NCI-H226 (cell line): ENCODE results near the gene YPEL1.
"Not testable (repeated sequence)": the region's sequence is repeated elsewhere in the genome, so short reads cannot be mapped to it uniquely, and the experiment has no call there.

Source experiments
- DNase-seq: peaks from one replicate; pipeline ENCODE4 v3.0.0-alpha.2; 2015

Gene YPEL1

DNA sequence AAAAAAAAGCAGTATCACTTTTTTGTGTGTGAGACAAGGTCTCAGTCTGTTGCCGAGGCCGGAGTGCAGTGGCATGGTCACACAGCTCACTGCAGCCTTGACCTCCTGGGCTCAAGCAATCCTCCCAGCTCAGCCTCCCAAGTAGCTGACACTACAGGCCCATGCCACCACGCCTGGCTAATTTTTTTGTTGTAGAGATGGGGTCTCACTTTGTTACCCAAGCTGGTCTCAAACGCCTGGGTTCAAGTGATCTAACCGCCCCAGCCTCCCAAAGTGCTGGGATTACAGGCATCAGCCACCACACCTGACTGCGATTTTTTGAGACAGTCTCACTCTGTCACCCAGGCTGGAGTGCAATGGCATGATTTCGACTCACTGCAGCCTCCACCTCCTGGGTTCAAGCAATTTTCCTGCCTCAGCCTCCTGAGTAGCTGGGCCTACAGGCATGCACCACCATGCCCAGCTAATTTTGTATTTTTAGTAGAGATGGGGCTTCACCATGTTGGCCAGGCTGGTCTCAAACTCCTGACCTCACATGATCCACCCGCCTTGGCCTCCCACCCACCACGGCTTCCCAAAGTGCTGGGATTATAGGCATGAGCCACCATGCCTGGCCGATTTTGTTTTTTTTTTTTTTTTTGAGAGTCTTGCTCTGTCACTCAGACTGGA, 15.3 kb downstream of the YPEL1 start:
- DNase-seq = not testable (repeated sequence)

DNA sequence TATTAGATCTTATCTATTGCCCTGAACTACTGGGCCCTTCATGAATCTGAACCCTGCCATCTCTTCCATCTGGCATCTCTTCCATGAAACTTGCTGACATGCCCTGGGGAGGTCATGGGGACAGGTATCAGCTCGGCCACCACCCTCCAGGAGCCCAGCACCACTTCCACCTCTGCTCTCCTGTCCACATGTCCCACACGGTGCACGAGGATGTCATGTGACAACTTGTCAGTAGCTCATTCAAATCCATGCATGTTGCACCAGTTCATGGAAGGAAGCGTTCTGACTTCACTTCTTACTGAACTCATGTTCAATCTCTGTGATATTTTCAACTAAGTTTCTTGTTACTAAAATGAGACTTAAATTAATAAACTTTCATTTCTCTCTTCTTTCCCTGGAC, 16.6 kb downstream of the YPEL1 start:
- DNase-seq = no peak

- DNase-seq = no peak
Measured at GRCh38 chr22:21718499-21718898, 17.1 kb downstream of the YPEL1 start.

DNA sequence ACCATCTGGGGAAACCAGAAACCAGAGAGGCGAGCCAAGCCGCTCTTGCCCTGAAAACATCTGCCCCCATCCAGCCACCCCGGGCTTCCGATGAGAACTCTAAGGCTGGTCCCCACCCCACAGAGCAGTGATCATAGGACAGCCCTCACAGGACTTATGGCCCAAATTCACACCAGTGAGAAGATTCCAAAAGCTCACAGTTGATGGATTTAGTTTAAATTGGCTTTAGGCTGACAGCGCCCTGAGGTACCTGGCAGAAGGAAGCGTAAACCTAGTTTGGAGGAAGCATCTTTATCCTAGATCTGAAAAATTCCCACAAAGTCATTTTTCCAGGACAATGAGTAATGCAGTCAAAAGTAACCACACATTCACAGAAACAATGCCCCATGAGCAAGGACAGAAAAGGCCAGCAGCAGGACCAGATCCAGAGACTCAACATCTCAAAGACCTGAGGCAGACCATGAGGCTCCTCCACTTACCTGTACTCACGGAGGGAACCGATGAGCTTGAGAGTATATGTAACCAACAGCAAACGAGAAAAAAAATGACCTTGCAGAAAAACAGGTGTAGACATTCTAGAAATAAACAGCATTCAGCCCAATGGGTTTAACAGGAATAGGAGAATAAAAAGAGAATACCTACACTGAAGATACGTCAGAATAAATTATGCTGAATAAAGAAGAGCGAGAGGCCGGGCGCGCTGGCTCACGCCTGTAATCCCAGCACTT, 19.0 kb downstream of the YPEL1 start:
- not testable (repeated sequence) for DNase-seq

DNA sequence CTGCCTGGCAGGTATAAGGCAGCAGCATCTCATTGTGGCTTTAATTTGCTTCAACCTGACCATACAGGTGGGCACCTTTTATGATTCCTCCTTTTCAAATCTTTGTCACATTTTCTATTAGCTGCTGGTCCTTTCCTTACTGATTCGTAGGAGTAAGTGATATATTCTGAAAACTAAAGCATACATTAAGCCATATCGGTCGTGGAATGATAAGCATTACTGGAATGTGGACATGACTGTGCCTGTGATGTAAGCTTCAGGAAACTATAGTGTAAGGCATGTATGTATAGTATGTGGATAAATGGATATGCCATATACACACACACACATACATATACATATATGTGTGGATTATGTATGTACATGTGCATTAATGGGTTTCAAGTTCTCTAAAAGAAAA, 20.8 kb downstream of the YPEL1 start:
- DNase-seq = no peak

DNA sequence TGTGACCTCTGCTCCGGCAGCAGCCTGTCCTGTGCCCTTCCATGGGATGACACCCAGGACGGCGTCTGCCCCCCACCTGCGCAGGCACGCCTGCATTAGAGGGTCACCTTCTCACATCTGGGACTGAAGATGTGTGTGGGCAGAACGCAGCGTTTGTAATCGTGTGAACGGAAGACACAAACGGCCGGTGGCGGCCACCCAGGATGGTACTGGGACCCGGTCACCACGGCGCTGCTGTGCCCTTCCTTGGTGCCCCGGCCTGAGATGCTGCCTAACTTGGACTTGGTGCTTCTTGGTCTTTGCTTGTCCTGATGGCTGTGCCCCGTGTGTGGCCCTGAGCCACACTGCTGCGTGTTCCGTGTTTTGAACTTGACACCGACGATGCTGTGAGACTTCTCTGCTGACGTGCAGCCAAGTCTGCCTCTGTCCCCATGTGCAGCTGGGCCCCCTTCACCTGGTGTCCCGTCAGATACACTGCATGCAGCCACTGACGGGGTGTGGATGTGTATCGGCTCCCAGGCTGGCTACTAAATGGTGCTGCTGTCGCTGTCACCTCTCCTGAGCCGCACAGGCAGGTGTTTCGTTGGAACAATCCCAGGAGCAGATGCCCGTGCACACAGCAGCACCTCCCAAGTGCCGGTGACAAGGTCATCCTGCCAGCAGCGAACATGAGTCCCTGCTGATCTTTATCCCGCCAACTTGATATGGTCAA, 21.4 kb downstream of the YPEL1 start:
- no peak for DNase-seq

DNA sequence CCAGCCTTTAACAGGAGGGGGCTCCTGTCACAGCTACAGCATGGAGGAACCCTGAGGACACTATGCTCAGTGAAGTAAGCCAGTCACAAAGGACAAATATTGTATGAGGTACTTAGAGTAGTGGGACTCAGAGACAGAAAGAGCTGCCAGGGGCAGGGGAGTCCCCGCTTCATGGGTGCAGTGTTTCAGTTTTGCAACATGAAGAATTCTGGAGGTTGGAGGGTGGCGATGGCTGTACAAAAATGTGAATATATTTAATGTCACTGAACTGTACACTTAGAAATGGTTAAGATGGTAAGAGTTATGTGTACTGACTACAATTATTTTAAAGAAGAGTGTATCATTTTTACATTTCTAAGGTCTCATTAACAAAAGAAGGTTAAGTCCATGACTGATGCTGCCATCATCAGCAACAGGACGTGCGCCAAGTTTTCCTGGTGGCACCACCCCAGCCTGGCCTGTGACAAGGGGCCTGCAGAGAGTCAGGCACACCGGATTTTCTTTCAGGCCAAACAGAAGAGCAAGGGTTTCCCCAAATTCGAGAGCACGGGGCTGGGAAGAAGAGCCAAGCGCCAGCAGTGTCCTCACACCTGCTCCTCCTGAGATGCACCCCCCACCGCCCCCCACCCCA, 22.1 kb downstream of the YPEL1 start:
- DNase-seq = no peak

DNA sequence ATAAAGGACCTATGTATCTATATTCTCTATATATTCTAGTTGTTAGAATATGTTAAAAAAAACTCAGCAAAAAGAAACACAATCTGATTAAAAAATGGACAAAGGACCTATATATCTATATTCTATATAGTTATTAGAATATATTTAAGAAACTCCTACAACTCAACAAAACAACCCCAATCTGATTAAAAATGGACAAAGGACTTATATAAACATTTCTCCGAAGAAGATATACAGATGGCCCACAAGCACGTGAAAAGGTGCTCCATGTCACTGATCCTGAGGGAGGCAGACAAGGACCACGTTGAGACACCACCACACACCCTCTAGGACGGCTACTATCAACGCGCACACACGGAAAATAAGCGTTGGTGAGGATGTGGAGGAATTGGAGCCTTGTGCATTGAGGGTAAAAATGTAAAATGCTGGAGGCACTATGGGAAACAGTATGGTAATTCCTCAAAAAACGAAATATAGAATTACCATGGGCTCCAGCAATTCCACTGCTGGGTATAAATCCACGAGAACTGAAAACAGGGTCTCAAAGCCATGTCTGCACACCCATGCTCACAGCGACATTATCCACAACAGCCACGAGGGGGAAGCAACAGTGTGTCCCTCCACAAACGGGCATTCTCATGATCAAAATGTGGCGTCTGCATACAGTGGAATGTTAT, 22.7 kb downstream of the YPEL1 start:
- peak; percentile 9 for DNase-seq

GRCh38 chr22:21711851-21712250, 23.7 kb downstream of the YPEL1 start:
- no peak for DNase-seq

- no peak for DNase-seq
Measured at GRCh38 chr22:21710156-21710555, 25.4 kb downstream of the YPEL1 start.

GRCh38 chr22:21709688-21710087, 25.9 kb downstream of the YPEL1 start:
- no peak for DNase-seq

DNA sequence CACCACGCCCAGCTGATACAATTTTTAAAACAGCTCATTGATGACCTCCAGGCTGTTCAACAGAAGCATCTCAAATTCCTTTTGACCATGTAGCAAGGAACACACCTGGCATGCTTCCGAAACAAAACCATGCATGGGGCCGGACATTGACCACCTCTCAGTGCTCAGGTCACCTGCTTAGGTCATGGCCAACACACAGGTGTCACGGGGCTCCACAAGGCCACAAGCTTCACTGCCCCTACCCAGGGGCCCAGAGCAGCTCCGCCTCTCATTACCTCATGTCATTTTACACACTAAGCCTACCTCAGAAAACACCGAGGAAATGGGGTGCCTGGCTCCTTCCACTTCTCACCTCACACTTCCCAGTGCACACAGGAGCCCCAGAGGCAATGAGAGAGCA, 26.6 kb downstream of the YPEL1 start:
- no peak for DNase-seq

DNA sequence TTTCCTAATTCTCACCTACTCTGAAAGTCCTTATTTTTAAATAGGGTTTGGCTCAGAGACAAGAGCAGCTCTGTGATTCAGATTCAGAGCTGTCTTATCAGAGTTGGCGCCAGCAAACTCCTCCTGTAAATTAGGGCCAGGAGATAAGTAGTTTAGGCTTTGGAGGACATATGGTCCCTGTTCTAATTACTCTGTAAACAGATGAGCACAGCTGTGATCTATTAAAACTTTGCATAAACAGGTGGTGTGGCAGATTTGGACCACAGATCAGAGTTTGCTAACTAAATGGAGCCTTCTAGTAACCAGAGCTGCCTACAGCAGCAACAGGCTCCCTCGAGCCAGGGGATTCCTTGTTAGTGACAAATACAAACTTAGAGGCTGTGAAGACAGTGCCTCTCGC, 27.9 kb downstream of the YPEL1 start:
- DNase-seq = no peak

- DNase-seq = no peak
Measured at GRCh38 chr22:21703684-21704316, 31.8 kb downstream of the YPEL1 start.

- DNase-seq = no peak
Measured at GRCh38 chr22:21702700-21703683, 32.6 kb downstream of the YPEL1 start.

- DNase-seq = no peak
Measured at GRCh38 chr22:21702094-21702493, 33.5 kb downstream of the YPEL1 start.

- DNase-seq = no peak
Measured at GRCh38 chr22:21701384-21701971, 34.1 kb downstream of the YPEL1 start.

DNA sequence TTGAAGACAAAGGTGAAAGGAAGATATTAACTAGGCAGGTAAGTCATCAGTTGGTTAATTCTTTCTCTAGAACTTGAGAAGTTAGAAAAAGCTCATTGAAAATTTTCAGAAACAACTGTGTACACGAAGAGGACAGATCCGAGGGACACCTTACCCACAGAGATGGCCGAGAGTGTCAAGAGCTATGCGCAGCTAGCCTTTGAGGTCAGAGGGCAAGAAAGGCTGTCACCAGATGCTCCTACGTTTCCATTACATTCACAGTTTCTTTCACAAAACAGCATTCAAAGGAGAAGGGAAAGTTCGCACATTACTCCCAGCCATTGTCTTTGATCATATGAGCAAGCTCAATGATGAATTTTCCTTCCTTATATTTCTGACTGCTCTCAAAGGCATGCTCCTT, 34.8 kb downstream of the YPEL1 start:
- DNase-seq = no peak

DNA sequence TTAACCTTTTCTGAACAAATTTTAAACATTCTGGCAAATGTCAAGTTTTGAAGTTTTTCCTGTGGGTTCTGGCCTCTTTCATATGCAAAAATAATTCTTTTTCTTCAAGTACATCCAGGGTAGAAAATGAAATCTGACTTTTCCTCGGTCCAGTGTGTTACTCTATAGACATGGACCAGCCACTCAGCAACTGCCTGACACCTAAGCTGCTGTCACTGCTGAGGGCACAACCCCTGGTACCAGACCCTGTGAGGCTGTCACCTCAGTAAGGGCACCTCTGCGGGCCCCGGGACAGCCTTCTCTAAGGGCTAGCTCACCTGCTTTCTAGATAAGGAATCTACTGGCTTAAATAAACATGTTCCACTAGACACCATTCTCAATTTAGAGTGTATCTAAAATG, 36.0 kb downstream of the YPEL1 start:
- no peak for DNase-seq

GRCh38 chr22:21698430-21699329, 36.9 kb downstream of the YPEL1 start:
- no peak for DNase-seq
